HepG2 (cell line): Measurements from ENCODE around the gene ZDHHC14. TPM values are rescaled to one million over a fixed set of nuclear protein-coding genes. Genes with fewer than 3 reads are reported as not detected.
A peak's percentile ranks its signal among the peaks of the same experiment; 100 is the strongest.

ENCODE experiments used
- ATAC-seq: fragments of 200-7000 bp; cut with Tn5 transposase; 3 replicates; pipeline ENCODE4 v1.9.1; 2020; ENCODE audit warnings: mild to moderate bottlenecking, moderate library complexity
- BruUV-seq: library from RNA; stranded (reverse); fragments of 400-500 nt; replicated peaks from 2 replicates; lab custom pipeline; 2021; lab: Mats Ljungman, UMichigan
- CTCF ChIA-PET: fragments of 300-600 bp; formaldehyde crosslinking; extraction: SDS; loops from one replicate; lab custom pipeline; 2021; ENCODE audit warnings: low total read pairs, inconsistent platforms, low intra/inter-chr PET ratio; lab: Yijun Ruan, JAX
- POLR2A ChIA-PET: fragments of 350-600 bp; sonication (Branson Sonifier 250); formaldehyde crosslinking; loops from one replicate; lab custom pipeline; 2020; ENCODE audit warnings: antibody characterized with exemption, inconsistent platforms; lab: Yijun Ruan, JAX
- DNase-seq: peaks from one replicate; pipeline ENCODE4 v3.0.0-alpha.2; 2015; ENCODE audit warnings: low spot score
- FAIRE-seq: peaks from 3 replicates; lab custom pipeline; 2011; peaks lifted over from hg19 to GRCh38; lab: Jason Lieb, UNC
- H2AFZ ChIP-seq: one replicate; pipeline ENCODE4 v1.6.1; 2011; ENCODE audit warnings: low read length, inconsistent platforms
- H3K27ac ChIP-seq: fragments of 300-600 bp; 3 replicates; pipeline ENCODE4 v1.8.0; 2011; ENCODE audit warnings: mixed run types, mild to moderate bottlenecking, mixed read lengths, low read length, inconsistent platforms; ENCODE audit not compliant: insufficient read depth; ENCODE audit errors: extremely low read length
- H3K27me3 ChIP-seq, 2 experiments: fragments of 200-600 bp in 1 of 2; 2 replicates in 1 of 2; 3 replicates in 1 of 2; pipeline versions ENCODE4 v1.6.0 to v1.8.0; 2011; ENCODE audit warnings: low read length in 2 of 2, mild to moderate bottlenecking in 2 of 2, moderate library complexity in 2 of 2, inconsistent platforms in 1 of 2; ENCODE audit not compliant: insufficient read depth in 2 of 2, control insufficient read depth in 1 of 2
- H3K36me3 ChIP-seq, 2 experiments: fragments of 200-600 bp in 1 of 2; replicated peaks in 1 of 2; 2 replicates in 1 of 2; 3 replicates in 1 of 2; pipeline versions ENCODE4 v1.5.1 to v1.8.0; 2011; ENCODE audit warnings: low read length in 2 of 2, inconsistent platforms in 1 of 2; ENCODE audit not compliant: insufficient read depth in 2 of 2, control insufficient read depth in 1 of 2
- H3K4me1 ChIP-seq: 2 replicates; pipeline ENCODE4 v1.5.1; 2012; ENCODE audit warnings: low read length, inconsistent platforms; ENCODE audit not compliant: insufficient read depth
- H3K4me2 ChIP-seq: 2 replicates; pipeline ENCODE4 v1.6.0; 2011; ENCODE audit warnings: low read depth, low read length, inconsistent platforms
- H3K4me3 ChIP-seq, 3 experiments: fragments of 200-600 bp in 1 of 3; sonication (generic), shearing (Covaris generic) in 1 of 3; replicated peaks in 1 of 3; 2 replicates each; pipeline ENCODE4 v1.5.1; 2011 to 2016; ENCODE audit warnings: low read length in 3 of 3, inconsistent platforms in 2 of 3, low read depth in 2 of 3, mild to moderate bottlenecking in 2 of 3, control low read depth in 1 of 3, mixed read lengths in 1 of 3; ENCODE audit not compliant: insufficient read depth in 1 of 3
- H3K79me2 ChIP-seq: one replicate; pipeline ENCODE4 v1.6.1; 2011; ENCODE audit warnings: low read length, inconsistent platforms; ENCODE audit not compliant: insufficient read depth
- H3K9ac ChIP-seq: 2 replicates; pipeline ENCODE4 v1.6.0; 2011; ENCODE audit warnings: mild to moderate bottlenecking, low read depth, low read length, inconsistent platforms; ENCODE audit not compliant: insufficient read depth
- H3K9me3 ChIP-seq: 2 replicates; pipeline ENCODE4 v1.5.1; 2012; ENCODE audit warnings: mild to moderate bottlenecking, low read length
- H4K20me1 ChIP-seq: 2 replicates; pipeline ENCODE4 v1.6.0; 2011; ENCODE audit warnings: inconsistent platforms, mild to moderate bottlenecking, low read length, moderate library complexity; ENCODE audit not compliant: insufficient read depth
- ARNTL ChIP-seq: sonication (generic); formaldehyde crosslinking; IDR thresholded peaks from 2 replicates; pipeline ENCODE4 v1.4.0; 2020; ENCODE audit warnings: mild to moderate bottlenecking, missing genetic modification reagents
- CEBPG ChIP-seq: IDR thresholded peaks from 2 replicates; pipeline ENCODE4 v1.6.1; 2016
- GATAD2A ChIP-seq: IDR thresholded peaks from 2 replicates; pipeline ENCODE4 v1.6.1; 2016
- ZNF225 ChIP-seq: sonication (generic); formaldehyde crosslinking; IDR thresholded peaks from 2 replicates; pipeline ENCODE4 v1.4.0; 2020; ENCODE audit warnings: mild to moderate bottlenecking, missing genetic modification reagents
- ZNF234 ChIP-seq: sonication (generic); formaldehyde crosslinking; conservative IDR thresholded peaks from 2 replicates; pipeline ENCODE4 v1.5.1; 2020; ENCODE audit warnings: mild to moderate bottlenecking, missing genetic modification reagents
- ZNF30 ChIP-seq: sonication (generic); formaldehyde crosslinking; IDR thresholded peaks from 2 replicates; pipeline ENCODE4 v1.5.0; 2020; ENCODE audit warnings: mild to moderate bottlenecking, missing genetic modification reagents
- ZNF589 ChIP-seq: sonication (generic); formaldehyde crosslinking; conservative IDR thresholded peaks from 2 replicates; pipeline ENCODE4 v1.8.0; 2022; ENCODE audit warnings: mild to moderate bottlenecking, moderate library complexity, missing genetic modification reagents
- ZNF652 ChIP-seq: IDR thresholded peaks from 2 replicates; pipeline ENCODE4 v1.6.1; 2016; ENCODE audit warnings: low read depth, borderline replicate concordance
- WGBS: methylation state at CpG from one replicate; pipeline ENCODE4 v1.1.6; 2017; ENCODE audit warnings: low lambda C conversion rate; 5-methylcytosine and 5-hydroxymethylcytosine counted together
- in situ Hi-C: cut with HindIII; loops from 2 replicates; pipeline ENCODE4 v1.10.0; 2017; ENCODE audit warnings: low pct_unique_long_range_greater_than_20kb; ENCODE audit not compliant: extremely low pct_ligation_motif_present
- intact Hi-C: fragments of 100-400 bp; cut with micrococcal nuclease; formaldehyde crosslinking; loops from one replicate; pipeline ENCODE4 v1.10.0; 2022; ENCODE audit not compliant: unreplicated experiment
- polyA plus RNA-seq, 8 experiments: library from polyadenylated mRNA; depleted of rRNA in 3 of 8; stranded (reverse) in 7 of 8; unstranded in 1 of 8; fragments of >200 nt; fragmentation: Illumina TruSeq in 4 of 8; extraction: Trizol in 4 of 8; gene quantifications; 2 replicates each; pipeline versions ENCODE4 v1.2.1 to v1.2.3, GENCODE V29; 2011 to 2016; ENCODE audit warnings: low read depth in 4 of 8, missing spikeins in 1 of 8, mixed read lengths in 1 of 8; ENCODE audit not compliant: insufficient read depth in 1 of 8
- total RNA-seq, 5 experiments: library from RNA; depleted of rRNA; stranded (reverse); fragments of >200 nt; fragmentation: Illumina TruSeq; extraction: Trizol; gene quantifications; 2 replicates each; pipeline ENCODE4 v1.2.3, GENCODE V29; 2016; ENCODE audit warnings: low read depth in 1 of 5
- TF ChIP-seq, protein P1 (sequence below): sonication (generic); formaldehyde crosslinking; conservative IDR thresholded peaks from 2 replicates; pipeline ENCODE4 v1.4.0; 2020; ENCODE audit warnings: missing genetic modification reagents

ZDHHC14 gene
- total and polyA plus RNA-seq, 2 of the 13 experiments (the other 11 are each of a cell fraction or from before 2014, with no cell fraction given), result 3.7 to 9.5 TPM

DNA sequence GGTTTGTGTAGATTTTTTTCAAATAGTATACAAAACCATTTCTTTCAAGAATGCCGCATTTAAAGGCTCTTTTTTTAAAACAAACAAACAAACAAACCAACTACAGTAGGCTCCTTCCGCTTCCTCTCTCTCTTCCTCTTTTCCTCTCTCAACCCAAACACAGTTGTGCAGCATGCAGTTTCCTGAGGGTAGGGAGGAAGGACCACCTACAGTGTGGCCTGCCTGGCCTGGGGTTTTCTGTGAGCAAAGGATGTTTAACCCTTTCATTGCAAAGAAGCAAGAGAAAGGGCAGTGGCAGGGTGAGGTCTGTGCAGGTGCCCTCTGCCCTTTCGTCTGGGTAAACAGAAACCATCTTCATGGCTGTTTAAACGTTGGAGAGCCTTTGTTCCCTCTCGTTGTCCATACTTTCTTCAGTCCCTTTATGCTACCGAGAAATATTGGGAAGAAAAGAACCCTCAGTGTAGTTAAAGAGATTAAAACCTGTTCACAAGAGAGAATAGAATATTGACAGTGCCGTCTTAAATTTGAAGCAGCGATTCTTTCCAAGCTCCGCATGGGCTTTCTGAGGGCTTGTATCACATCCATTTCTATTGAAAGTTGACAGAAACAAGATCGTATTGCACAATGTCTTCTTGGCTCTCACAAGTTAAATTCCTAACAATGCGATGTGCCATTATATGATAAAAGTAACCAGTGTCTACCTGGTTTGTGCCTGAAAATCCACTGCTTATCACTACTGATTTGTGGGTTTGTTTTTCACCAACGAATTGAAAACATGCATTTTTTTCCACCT lies 226.5 kb downstream of the ZDHHC14 start (continued):
- TF ChIP-seq CEBPG (CRISPR knock-in tag), result peak; percentile 87
- TF ChIP-seq GATAD2A (CRISPR knock-in tag), result no peak
- TF ChIP-seq ZNF589 (CRISPR knock-in tag), result no peak
- TF ChIP-seq ZNF30 (CRISPR knock-in tag), result no peak
- TF ChIP-seq ZNF652 (CRISPR knock-in tag), result peak; percentile 76
- TF ChIP-seq, all 625 proteins: peak for 3

DNA sequence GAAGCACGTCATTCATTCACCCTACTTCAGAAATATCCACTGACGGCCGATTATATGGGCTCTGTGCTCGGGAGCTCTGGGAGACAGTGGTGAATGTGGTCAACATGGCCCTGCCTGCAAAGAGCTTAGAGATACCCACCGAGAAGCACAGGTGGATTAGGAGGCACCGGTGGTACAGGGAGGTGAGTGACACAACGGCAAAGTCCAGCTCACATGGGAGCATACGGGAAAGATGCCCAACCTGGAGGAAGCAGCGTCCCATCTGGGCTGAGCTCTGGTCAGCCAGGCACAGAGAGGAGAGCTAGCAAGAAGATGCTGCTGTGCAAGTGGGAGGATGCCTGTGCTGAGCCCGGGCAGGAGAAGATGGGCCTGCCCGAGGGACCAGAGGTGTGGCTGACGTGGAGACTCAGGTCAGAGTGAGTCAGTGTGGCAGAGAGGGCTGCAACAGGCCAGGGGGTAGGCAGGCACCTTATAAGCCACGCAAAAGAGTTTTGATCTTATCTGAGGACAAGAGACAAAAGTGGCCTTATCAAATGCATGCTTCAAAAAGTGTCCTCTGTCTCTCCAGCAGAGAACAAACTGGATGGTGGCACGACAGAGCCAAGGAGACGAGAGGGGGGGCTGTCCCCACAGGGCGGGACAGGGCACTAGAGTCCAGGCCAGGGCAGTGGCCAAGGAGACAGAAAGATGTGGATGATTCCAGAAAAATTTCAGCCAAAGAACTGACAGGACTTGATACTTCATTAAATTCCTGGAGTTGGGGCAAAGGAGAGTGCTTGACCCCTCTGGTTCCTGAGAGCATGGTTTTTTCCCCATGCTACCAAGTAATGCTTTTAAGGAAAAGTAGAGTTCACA lies 227.5 kb downstream of the ZDHHC14 start:
- Histone ChIP-seq H3K79me2 (no peaks in the 10 kb centered on the region), H4K20me1 (no peaks in the 10 kb centered on the region), H2AFZ (no peak overlapping the region), H3K9me3 (no peaks in the 10 kb centered on the region), H3K4me2 (no peak overlapping the region), H3K36me3 (no peaks in the 10 kb centered on the region), H3K4me3 (no peak overlapping the region), H3K9ac (no peak overlapping the region), H3K27ac (no peak overlapping the region), H3K27me3 (no peaks in the 10 kb centered on the region), H3K4me1 (peaks cover 27% of the 10 kb centered on the region)
- in situ Hi-C loops, result no loop called here
- 93% methylated on average over 16 of the region's 16 CpGs for WGBS
- no peak for ATAC-seq
- POLR2A ChIA-PET, result no interaction called here
- peak; percentile 21 for FAIRE-seq
- intact Hi-C loops, result no loop called here
- BruUV-seq, result no TSS peak
- CTCF ChIA-PET, result no interaction called here
- TF ChIP-seq ZNF225 (CRISPR knock-in tag) (0 out of 2 replicates have a peak, but pooled peaks have one; percentile 37), ARNTL (no peak), ZNF234 (no peak)
- TF ChIP-seq, protein P1, sequence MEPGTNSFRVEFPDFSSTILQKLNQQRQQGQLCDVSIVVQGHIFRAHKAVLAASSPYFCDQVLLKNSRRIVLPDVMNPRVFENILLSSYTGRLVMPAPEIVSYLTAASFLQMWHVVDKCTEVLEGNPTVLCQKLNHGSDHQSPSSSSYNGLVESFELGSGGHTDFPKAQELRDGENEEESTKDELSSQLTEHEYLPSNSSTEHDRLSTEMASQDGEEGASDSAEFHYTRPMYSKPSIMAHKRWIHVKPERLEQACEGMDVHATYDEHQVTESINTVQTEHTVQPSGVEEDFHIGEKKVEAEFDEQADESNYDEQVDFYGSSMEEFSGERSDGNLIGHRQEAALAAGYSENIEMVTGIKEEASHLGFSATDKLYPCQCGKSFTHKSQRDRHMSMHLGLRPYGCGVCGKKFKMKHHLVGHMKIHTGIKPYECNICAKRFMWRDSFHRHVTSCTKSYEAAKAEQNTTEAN, result no peak
- DNase-seq, result no peak
